WI38 (cell line): ENCODE results near the gene GRID1.

Experiments used
- H3K4me3 ChIP-seq: 2 replicates; pipeline ENCODE4 v1.5.1; 2011; ENCODE audit warnings: low read depth, mild to moderate bottlenecking, control low read depth, low read length
- TF ChIP-seq, protein P1 (sequence below): IDR thresholded peaks from 2 replicates; pipeline ENCODE4 v1.5.1; 2012; ENCODE audit warnings: low read depth, mild to moderate bottlenecking, control low read depth, low read length

The GRID1 gene

GRCh38 chr10:86106616-86107015 lies 260.0 kb downstream of the GRID1 start:
- TF ChIP-seq, protein P1, sequence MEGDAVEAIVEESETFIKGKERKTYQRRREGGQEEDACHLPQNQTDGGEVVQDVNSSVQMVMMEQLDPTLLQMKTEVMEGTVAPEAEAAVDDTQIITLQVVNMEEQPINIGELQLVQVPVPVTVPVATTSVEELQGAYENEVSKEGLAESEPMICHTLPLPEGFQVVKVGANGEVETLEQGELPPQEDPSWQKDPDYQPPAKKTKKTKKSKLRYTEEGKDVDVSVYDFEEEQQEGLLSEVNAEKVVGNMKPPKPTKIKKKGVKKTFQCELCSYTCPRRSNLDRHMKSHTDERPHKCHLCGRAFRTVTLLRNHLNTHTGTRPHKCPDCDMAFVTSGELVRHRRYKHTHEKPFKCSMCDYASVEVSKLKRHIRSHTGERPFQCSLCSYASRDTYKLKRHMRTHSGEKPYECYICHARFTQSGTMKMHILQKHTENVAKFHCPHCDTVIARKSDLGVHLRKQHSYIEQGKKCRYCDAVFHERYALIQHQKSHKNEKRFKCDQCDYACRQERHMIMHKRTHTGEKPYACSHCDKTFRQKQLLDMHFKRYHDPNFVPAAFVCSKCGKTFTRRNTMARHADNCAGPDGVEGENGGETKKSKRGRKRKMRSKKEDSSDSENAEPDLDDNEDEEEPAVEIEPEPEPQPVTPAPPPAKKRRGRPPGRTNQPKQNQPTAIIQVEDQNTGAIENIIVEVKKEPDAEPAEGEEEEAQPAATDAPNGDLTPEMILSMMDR = no peak
- no peak overlapping the region for H3K4me3 ChIP-seq

DNA sequence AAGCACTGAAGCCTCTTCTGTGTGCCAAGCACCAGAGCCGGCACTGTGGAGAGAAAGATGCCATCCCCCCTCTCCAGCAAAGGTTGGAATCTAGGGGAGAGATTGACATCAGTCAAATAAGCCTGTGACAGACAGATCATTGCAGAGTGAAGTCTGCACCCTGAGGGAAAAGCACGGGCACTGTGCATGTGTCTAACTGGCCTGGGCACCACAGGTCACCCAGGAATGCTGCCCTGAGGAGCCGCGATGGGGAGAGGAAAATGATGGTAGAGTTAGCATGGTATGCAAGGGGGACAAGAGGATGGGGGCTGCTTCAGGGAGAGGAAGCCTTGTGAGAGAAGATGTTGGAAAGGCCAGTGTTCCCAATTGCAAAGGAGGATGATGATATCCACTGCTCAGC lies 261.0 kb downstream of the GRID1 start:
- H3K4me3 ChIP-seq = no peak overlapping the region
- TF ChIP-seq, protein P1 = no peak

DNA sequence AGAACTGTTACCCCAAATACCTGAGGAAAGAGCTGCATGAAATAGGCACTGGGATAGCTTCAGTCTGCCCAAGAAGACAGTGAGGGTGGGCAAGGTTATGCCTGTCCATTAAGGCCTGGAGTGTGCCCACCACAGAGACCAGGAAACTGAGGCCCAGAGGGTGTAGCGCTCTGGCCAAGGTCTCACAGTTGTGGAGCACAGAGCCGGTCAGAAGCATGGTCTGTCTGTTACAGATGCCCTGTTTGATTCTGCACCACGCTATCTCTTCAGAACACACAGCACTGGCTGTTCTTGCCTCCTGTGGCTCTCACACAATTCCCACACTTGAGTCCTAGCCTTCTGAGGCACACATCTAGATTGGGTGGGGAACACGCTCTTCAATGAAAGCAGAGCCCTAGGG lies 261.4 kb downstream of the GRID1 start:
- TF ChIP-seq, protein P1 = no peak
- no peak overlapping the region for H3K4me3 ChIP-seq

GRCh38 chr10:86104611-86105145 lies 261.9 kb downstream of the GRID1 start:
- H3K4me3 ChIP-seq = no peak overlapping the region
- TF ChIP-seq, protein P1 = no peak

DNA sequence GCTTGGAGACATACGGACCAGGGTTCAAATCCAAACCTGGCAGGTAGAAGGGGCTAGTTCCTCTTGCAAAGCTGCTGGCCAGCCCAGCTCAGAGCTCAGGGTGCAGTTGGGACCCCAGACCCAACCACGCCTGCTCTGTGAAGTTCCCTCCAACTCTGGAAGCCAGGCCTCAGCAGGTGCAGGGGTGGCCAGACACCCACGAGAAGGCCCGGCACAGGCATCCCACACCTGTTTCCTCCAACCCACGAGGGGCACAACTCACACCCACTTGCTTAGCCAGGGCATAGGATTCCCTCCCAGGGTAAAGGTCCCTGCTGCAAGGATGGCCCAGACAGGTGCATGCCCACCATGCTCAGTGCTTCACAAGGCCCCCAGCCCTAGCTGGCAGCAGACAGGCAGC lies 262.4 kb downstream of the GRID1 start:
- no peak overlapping the region for H3K4me3 ChIP-seq
- TF ChIP-seq, protein P1 = no peak

DNA sequence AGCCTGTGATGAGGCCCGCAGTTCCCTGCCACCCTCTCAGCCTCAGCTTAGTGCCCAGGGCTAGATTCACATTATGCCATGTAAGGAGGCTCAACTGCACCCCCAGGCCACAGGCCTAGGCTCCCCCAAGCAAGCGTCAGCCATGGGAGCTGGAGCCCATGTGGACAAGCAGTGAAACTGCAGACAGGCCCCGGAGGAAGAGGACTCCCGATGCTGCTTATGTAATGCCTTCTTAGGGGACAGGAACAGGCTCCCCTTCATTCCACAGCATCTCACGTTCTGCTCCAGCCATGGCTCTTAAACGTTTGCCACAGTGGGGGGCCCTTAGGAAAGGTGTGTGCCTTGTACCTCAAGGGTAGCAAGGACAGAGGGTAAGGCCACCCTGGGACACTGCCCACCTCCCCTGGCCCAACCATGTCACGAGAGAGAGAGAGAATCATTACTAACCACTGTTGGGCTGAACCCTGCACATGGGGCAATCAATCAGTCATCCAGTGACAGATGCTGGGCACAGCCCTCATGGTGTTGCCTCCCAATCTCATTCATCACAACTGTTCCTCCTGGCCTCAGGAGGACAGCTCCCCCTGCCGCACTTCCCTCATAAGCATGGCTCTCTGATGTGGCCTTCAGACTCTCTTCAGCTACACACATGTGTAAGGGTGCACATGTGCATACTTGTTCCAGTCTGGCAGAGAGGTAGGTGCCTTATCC lies 263.0 kb downstream of the GRID1 start:
- TF ChIP-seq, protein P1 = no peak
- H3K4me3 ChIP-seq = no peak overlapping the region

DNA sequence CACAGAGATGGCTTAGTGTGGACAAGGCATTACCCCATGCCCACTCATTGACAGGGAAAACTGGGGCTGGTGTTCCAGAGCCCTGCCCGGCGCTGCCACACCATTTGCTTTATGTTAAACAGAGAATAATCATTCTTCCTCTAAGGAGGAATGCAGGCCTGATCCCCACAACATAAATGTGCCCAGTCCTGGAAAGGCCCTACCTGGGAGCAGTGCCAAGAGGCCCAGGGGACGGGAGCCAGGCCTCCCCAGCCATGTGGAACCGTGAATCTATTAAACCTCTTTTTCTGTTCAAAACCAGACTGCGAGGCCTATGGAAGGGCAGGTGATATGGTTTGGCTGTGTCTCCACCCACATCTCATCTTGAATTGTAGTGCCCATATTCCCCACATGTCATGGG lies 264.1 kb downstream of the GRID1 start:
- no peak overlapping the region for H3K4me3 ChIP-seq
- TF ChIP-seq, protein P1 = no peak
